Keratinocyte (primary cell): ENCODE results near the gene PSMF1.

Experiments
- EZH2 ChIP-seq: IDR thresholded peaks from one replicate; pipeline ENCODE4 v1.6.1; 2012; ENCODE audit warnings: inconsistent platforms, mild to moderate bottlenecking, low read length, moderate library complexity
- TF ChIP-seq, protein P1 (sequence below), 3 experiments: IDR thresholded peaks in 1 of 3; conservative IDR thresholded peaks in 1 of 3; optimal IDR thresholded peaks in 1 of 3; 2 replicates in 2 of 3; 3 replicates in 1 of 3; pipeline versions ENCODE3 to v1.5.1; 2011; ENCODE audit warnings: low read length in 3 of 3, mild to moderate bottlenecking in 3 of 3, moderate library complexity in 2 of 3, control low read depth in 1 of 3, inconsistent platforms in 1 of 3; ENCODE audit not compliant: insufficient read depth in 2 of 3; ENCODE audit errors: extremely low read depth in 1 of 3

DNA sequence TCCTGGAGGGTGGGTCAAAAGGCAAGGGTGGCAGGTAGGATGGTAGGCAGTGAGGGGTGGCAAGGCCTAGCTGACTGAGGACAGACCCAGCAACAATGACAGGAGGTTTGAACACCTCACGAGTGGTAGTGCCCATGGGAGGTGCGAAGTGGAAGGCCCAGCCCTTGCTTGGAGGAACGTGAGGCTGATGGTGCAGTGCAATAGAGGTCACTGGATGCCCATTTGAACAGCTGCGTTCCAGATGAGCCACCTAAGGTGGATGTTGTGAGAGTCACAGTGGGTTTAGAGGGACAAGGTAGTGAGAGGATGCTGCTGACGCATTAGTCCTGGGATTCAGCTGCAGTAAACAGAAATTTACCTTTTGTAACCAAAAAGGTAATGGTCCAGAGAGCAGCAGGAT lies 50.8 kb downstream of the PSMF1 start:
- TF ChIP-seq, protein P1, sequence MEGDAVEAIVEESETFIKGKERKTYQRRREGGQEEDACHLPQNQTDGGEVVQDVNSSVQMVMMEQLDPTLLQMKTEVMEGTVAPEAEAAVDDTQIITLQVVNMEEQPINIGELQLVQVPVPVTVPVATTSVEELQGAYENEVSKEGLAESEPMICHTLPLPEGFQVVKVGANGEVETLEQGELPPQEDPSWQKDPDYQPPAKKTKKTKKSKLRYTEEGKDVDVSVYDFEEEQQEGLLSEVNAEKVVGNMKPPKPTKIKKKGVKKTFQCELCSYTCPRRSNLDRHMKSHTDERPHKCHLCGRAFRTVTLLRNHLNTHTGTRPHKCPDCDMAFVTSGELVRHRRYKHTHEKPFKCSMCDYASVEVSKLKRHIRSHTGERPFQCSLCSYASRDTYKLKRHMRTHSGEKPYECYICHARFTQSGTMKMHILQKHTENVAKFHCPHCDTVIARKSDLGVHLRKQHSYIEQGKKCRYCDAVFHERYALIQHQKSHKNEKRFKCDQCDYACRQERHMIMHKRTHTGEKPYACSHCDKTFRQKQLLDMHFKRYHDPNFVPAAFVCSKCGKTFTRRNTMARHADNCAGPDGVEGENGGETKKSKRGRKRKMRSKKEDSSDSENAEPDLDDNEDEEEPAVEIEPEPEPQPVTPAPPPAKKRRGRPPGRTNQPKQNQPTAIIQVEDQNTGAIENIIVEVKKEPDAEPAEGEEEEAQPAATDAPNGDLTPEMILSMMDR (optimal IDR thresholded peaks at IDR 0.05 in 1 of 3, IDR thresholded peaks at IDR 0.05 in 1 of 3, conservative IDR thresholded peaks at IDR 0.05 in 1 of 3; ENCODE audit: extremely low read depth in 1 of 3, insufficient read depth in 2 of 3, low read length in 3 of 3): no peak
- TF ChIP-seq EZH2: no peak
